ENCODE results near the gene HIGD1A.

Gene HIGD1A

GRCh38 chr3:42749025-42749752, 55.1 kb downstream of the HIGD1A start:
- no peaks in the 10 kb centered on the region for H3K36me3 Mint-ChIP-seq
- peaks cover 2% of the 10 kb centered on the region for H3K4me1 Mint-ChIP-seq
- DNase-seq (ENCODE audit: low spot score in 2 of 2) (no peak), ATAC-seq (ENCODE audit: low read depth) (no peak)
- H3K27ac Mint-ChIP-seq = no peak overlapping the region
- H3K9me3 Mint-ChIP-seq = no peaks in the 10 kb centered on the region
- H3K27me3 Mint-ChIP-seq = peaks cover 3% of the 10 kb centered on the region
- H3K4me3 Mint-ChIP-seq = no peak overlapping the region

- H3K4me3 Mint-ChIP-seq = no peak overlapping the region
- no peaks in the 10 kb centered on the region for H3K36me3 Mint-ChIP-seq
- H3K9me3 Mint-ChIP-seq = no peaks in the 10 kb centered on the region
- ATAC-seq (ENCODE audit: low read depth) (no peak), DNase-seq (ENCODE audit: low spot score in 2 of 2) (no peak)
- no peaks in the 10 kb centered on the region for H3K27me3 Mint-ChIP-seq
- H3K4me1 Mint-ChIP-seq = peaks cover 2% of the 10 kb centered on the region
- H3K27ac Mint-ChIP-seq = no peak overlapping the region
Measured at GRCh38 chr3:42747581-42747980, 56.7 kb downstream of the HIGD1A start.

- Mint-ChIP-seq H3K27me3 (no peaks in the 10 kb centered on the region), H3K27ac (no peak overlapping the region), H3K4me1 (peaks cover 2% of the 10 kb centered on the region), H3K9me3 (no peaks in the 10 kb centered on the region), H3K4me3 (no peak overlapping the region), H3K36me3 (no peaks in the 10 kb centered on the region)
- ATAC-seq (ENCODE audit: low read depth) (no peak), DNase-seq (ENCODE audit: low spot score in 2 of 2) (no peak)
Measured at GRCh38 chr3:42746455-42747450, 57.5 kb downstream of the HIGD1A start.

GRCh38 chr3:42745776-42746454, 58.4 kb downstream of the HIGD1A start:
- peaks cover 2% of the 10 kb centered on the region for H3K4me1 Mint-ChIP-seq
- no peak for ATAC-seq (ENCODE audit: low read depth)
- DNase-seq (ENCODE audit: low spot score in 2 of 2) = no peak
- no peak overlapping the region for H3K4me3 Mint-ChIP-seq
- no peaks in the 10 kb centered on the region for H3K27me3 Mint-ChIP-seq
- H3K9me3 Mint-ChIP-seq = no peaks in the 10 kb centered on the region
- no peaks in the 10 kb centered on the region for H3K36me3 Mint-ChIP-seq
- H3K27ac Mint-ChIP-seq = no peak overlapping the region

GRCh38 chr3:42745291-42745745, 59.0 kb downstream of the HIGD1A start:
- Mint-ChIP-seq H3K4me1 (peaks cover 2% of the 10 kb centered on the region), H3K27me3 (no peaks in the 10 kb centered on the region), H3K9me3 (no peaks in the 10 kb centered on the region), H3K4me3 (no peak overlapping the region), H3K27ac (no peak overlapping the region), H3K36me3 (no peaks in the 10 kb centered on the region)
- DNase-seq (ENCODE audit: low spot score in 2 of 2) = no peak
- ATAC-seq (ENCODE audit: low read depth) = no peak

DNA sequence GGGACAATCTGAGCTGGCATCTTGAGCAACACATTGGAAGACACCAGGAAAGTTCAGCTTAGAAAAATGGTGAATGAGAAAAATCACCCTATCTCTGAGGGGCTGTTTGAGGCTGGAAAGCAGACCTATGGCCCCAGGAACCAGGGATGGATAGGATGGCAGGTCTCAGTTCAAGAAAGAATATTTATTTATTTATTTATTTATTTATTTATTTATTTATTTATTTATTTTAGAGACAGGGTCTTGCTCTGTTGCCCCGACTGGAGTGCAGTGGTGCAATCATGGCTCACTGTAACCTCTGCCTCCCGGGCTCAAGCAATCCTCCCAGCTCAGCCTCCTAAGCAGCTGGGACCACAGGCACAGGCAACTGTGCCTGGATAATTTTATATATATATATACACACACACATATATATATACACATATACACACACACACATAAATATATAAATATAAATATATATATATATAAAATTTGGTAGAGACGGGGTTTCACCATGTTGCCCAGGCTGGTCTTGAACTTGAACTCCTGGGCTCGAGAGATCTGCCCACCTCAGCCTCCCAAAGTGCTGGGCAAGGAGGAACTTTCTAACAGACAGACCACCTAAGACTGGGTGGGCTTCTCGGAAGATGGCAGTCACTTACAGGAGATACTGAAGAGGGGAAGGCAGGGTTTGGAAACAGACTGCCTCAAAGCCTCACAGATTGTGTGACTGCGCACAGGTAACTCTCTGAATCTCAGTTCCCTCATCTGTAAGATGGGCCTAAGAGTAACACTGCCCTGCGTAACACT, 60.9 kb downstream of the HIGD1A start:
- no peak for DNase-seq (ENCODE audit: low spot score in 2 of 2)
- H3K4me1 Mint-ChIP-seq = peaks cover 6% of the 10 kb centered on the region
- no peak overlapping the region for H3K4me3 Mint-ChIP-seq
- no peaks in the 10 kb centered on the region for H3K9me3 Mint-ChIP-seq
- no peaks in the 10 kb centered on the region for H3K27me3 Mint-ChIP-seq
- ATAC-seq (ENCODE audit: low read depth) = no peak
- H3K36me3 Mint-ChIP-seq = no peaks in the 10 kb centered on the region
- no peak overlapping the region for H3K27ac Mint-ChIP-seq

DNA sequence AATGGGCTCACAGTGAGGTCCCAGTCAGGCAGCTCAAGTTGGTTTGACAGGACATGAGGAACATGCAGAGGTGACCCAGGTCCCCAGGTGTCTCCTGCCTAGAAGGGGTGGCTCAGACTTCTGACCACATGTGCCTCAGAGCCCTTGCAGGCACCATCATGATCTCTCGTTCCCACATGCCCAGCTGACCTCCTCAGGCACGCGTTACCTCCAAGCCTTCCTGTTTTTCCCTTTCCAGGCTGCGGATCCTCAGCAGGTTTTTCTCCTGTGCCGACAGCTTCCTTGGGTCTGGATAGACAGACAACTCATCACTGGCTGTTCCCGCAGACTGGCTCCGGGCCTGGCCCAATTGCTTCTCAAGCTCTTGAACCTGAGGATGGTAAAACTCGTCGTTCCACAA, 61.6 kb downstream of the HIGD1A start:
- H3K27ac Mint-ChIP-seq = no peak overlapping the region
- H3K4me3 Mint-ChIP-seq = no peak overlapping the region
- H3K36me3 Mint-ChIP-seq = no peaks in the 10 kb centered on the region
- no peak for DNase-seq (ENCODE audit: low spot score in 2 of 2)
- H3K4me1 Mint-ChIP-seq = peaks cover 6% of the 10 kb centered on the region
- no peaks in the 10 kb centered on the region for H3K9me3 Mint-ChIP-seq
- no peak for ATAC-seq (ENCODE audit: low read depth)
- H3K27me3 Mint-ChIP-seq = no peaks in the 10 kb centered on the region

- Mint-ChIP-seq H3K4me3 (no peak overlapping the region), H3K27ac (no peak overlapping the region), H3K9me3 (no peaks in the 10 kb centered on the region), H3K27me3 (no peaks in the 10 kb centered on the region), H3K36me3 (no peaks in the 10 kb centered on the region), H3K4me1 (peaks cover 6% of the 10 kb centered on the region)
- no peak for ATAC-seq (ENCODE audit: low read depth)
- DNase-seq (ENCODE audit: low spot score in 2 of 2) = no peak
Measured at GRCh38 chr3:42742259-42742658, 62.0 kb downstream of the HIGD1A start.

DNA sequence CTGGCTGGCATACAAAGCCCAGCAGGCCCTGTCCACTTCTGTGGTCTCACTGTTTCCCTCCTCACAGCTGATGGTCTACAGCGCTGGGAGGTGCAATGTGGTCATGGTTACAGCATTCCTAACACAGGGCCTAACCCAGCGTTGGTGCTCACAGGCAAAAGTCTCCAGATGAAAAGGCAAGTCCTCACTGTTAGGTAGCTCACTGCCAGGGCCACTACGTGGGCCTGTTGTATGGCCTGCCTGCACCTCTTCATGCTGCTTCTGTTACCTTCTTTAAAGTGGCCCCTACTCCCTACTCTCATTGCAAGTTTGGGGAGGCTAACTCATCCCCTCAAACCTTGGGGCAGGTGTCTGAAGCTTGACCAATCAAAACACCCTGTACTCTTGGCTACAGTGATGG, 62.5 kb downstream of the HIGD1A start:
- H3K27me3 Mint-ChIP-seq = no peaks in the 10 kb centered on the region
- no peak overlapping the region for H3K27ac Mint-ChIP-seq
- H3K4me1 Mint-ChIP-seq = peaks cover 6% of the 10 kb centered on the region
- DNase-seq (ENCODE audit: low spot score in 2 of 2) = no peak
- no peak overlapping the region for H3K4me3 Mint-ChIP-seq
- H3K9me3 Mint-ChIP-seq = no peaks in the 10 kb centered on the region
- no peak for ATAC-seq (ENCODE audit: low read depth)
- H3K36me3 Mint-ChIP-seq = no peaks in the 10 kb centered on the region

GRCh38 chr3:42739401-42740158, 64.7 kb downstream of the HIGD1A start:
- H3K4me1 Mint-ChIP-seq = peaks cover 6% of the 10 kb centered on the region
- no peak for DNase-seq (ENCODE audit: low spot score in 2 of 2)
- no peak overlapping the region for H3K27ac Mint-ChIP-seq
- H3K36me3 Mint-ChIP-seq = no peaks in the 10 kb centered on the region
- no peaks in the 10 kb centered on the region for H3K9me3 Mint-ChIP-seq
- no peak overlapping the region for H3K4me3 Mint-ChIP-seq
- no peak for ATAC-seq (ENCODE audit: low read depth)
- peaks cover 2% of the 10 kb centered on the region for H3K27me3 Mint-ChIP-seq

- H3K9me3 Mint-ChIP-seq = no peaks in the 10 kb centered on the region
- no peak for ATAC-seq (ENCODE audit: low read depth)
- DNase-seq (ENCODE audit: low spot score in 2 of 2) = no peak
- peaks cover 2% of the 10 kb centered on the region for H3K27me3 Mint-ChIP-seq
- no peaks in the 10 kb centered on the region for H3K36me3 Mint-ChIP-seq
- H3K4me1 Mint-ChIP-seq = peaks cover 6% of the 10 kb centered on the region
- no peak overlapping the region for H3K27ac Mint-ChIP-seq
- H3K4me3 Mint-ChIP-seq = no peak overlapping the region
Measured at GRCh38 chr3:42736531-42736930, 67.8 kb downstream of the HIGD1A start.

- H3K4me1 Mint-ChIP-seq = peaks cover 6% of the 10 kb centered on the region
- DNase-seq (ENCODE audit: low spot score in 2 of 2) (no peak), ATAC-seq (ENCODE audit: low read depth) (no peak)
- no peak overlapping the region for H3K4me3 Mint-ChIP-seq
- no peaks in the 10 kb centered on the region for H3K36me3 Mint-ChIP-seq
- no peaks in the 10 kb centered on the region for H3K9me3 Mint-ChIP-seq
- H3K27me3 Mint-ChIP-seq = peaks cover 2% of the 10 kb centered on the region
- H3K27ac Mint-ChIP-seq = no peak overlapping the region
Measured at GRCh38 chr3:42736081-42736480, 68.2 kb downstream of the HIGD1A start.

GRCh38 chr3:42735615-42736014, 68.7 kb downstream of the HIGD1A start:
- no peak for DNase-seq (ENCODE audit: low spot score in 2 of 2)
- H3K27me3 Mint-ChIP-seq = peaks cover 2% of the 10 kb centered on the region
- ATAC-seq (ENCODE audit: low read depth) = no peak
- H3K9me3 Mint-ChIP-seq = no peaks in the 10 kb centered on the region
- H3K36me3 Mint-ChIP-seq = no peaks in the 10 kb centered on the region
- H3K4me1 Mint-ChIP-seq = peaks cover 6% of the 10 kb centered on the region
- H3K4me3 Mint-ChIP-seq = no peak overlapping the region
- H3K27ac Mint-ChIP-seq = no peak overlapping the region

All from memory B cell (primary cell).